HTR-8/SVneo (cell line): ENCODE results near the gene CAMKV.
A peak's percentile ranks its signal among the peaks of the same experiment; 100 is the strongest.

Experiments used
- DNase-seq: peaks from one replicate; pipeline ENCODE4 v3.0.0; 2011; ENCODE audit warnings: low spot score, mixed read lengths; ENCODE audit not compliant: insufficient read length
- FAIRE-seq: peaks from 2 replicates; lab custom pipeline; 2011; peaks lifted over from hg19 to GRCh38; lab: Jason Lieb, UNC

Gene CAMKV

GRCh38 chr3:49899815-49900214 is 30.1 kb upstream of the CAMKV start:
- FAIRE-seq: no peak
- DNase-seq: no peak

DNA sequence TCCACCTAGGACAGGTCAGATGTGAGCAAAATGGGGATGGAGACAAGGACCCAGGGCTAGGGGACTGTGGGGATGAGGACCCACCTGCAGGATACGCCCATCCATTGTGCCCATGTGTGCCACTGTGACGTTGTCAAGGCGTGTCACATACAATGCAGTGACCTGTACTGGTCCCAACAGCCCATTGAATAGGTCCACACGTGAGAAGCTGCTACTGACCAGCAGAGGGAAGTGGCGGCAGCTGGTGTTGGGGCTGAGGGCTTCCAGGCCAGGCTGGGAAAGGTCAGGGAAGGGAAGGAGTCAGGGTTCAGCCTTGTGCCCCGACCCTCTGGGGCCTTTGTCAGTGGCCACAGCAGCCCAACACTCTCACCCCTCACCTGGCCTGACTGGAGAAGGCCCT is 29.3 kb upstream of the CAMKV start:
- DNase-seq (no peak), FAIRE-seq (no peak)

DNA sequence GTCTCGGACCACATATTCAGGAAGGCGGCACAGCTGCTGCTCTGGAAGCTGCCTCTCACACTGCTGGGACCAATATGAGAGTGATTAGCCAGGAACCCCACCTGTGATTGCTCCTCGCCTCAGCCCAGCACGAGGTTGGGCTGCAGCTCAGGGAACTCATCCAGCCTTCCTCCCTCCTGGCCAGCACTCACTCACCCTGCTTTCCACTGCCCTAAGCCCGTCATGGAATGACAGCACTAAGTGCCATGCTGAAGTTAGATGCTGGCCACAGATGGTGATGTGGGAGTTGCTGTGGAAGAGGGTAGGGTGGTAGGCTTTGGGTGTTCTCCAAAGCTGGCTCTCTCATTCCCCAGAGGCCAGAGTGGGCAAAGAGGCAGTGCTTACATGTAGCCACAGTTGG is 26.6 kb upstream of the CAMKV start:
- no peak for DNase-seq
- no peak for FAIRE-seq

GRCh38 chr3:49895791-49896190 is 26.1 kb upstream of the CAMKV start:
- DNase-seq: no peak
- peak; percentile 16 for FAIRE-seq

GRCh38 chr3:49889296-49889695 is 19.6 kb upstream of the CAMKV start:
- DNase-seq: no peak
- FAIRE-seq: no peak

GRCh38 chr3:49886922-49887265 is 17.2 kb upstream of the CAMKV start:
- DNase-seq (no peak), FAIRE-seq (no peak)

DNA sequence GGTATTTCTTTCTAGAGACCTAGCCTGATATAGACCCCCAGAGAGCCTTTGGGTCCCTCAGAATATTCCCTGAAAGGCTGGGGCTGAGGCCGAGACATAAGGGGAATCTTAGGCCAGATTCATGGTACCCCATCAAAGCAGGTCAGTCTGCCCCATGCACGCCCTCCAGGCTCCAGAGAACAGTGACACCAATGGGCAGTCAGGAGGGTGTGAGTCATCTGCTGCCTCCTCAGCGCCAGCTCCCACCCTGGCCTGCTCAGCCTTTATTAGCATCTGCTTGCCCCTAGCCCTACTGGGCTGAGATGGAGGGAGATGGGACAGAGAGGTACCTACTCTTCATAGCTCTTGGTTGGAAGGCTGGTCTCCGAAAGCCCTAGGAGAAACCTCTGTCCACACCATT is 14.3 kb upstream of the CAMKV start:
- peak; percentile 38 for DNase-seq
- FAIRE-seq: no peak

DNA sequence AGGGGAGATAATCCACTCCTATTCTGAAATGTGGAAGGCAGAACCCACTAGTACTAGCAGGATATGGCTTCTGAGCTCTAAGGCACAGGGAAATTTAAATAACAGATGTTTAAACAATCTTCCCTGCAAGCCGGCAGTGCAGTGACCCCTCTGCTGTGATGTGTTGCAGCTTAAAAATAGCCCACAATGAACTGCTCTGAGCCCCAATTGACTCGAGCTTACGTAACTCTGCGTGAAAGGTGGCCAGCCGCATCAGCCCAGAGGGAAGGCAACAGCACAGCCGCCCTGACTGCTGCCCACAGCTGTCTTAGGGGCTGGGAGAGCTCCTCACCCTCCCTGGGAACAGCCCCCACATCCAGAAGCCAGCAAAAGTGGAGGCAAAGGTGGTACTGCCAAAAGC is 12.5 kb upstream of the CAMKV start:
- DNase-seq (no peak), FAIRE-seq (peak; percentile 33)

DNA sequence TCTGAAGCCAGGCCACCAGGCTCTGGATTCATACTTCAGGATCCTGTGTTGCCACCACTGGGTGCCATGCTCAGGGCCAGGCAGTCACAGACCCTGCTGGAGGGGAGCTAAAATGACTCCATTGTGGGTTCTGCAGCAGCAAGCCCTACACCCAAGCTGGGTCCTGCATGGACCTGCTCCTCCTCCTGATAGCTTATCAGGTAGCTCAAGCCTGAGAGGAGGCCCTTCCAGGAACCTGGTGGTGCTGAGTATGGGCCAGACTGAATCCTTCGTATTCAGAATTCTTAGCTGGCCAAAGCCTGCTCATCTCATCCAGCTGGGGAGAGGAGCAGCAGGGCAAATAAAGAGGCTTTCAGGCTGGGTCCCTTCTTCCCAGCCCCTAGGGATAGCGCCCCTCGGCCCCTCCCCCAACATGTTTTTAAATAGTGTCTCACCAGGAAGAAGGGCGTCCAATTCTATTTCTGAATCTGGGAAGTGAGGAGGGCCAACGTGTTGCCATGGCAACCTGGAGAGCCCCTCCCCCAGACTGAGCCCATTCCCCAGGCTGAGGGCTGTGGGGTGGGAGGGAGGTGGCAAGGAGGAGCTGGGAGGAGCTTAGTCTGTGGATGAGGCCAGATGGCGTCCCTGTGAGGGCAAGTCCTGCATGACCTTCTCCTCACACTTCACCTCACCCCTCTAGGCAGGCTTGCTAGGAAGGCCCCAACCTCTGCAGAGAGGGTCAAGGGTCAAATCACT is 11.0 kb upstream of the CAMKV start:
- DNase-seq (no peak), FAIRE-seq (no peak)

DNA sequence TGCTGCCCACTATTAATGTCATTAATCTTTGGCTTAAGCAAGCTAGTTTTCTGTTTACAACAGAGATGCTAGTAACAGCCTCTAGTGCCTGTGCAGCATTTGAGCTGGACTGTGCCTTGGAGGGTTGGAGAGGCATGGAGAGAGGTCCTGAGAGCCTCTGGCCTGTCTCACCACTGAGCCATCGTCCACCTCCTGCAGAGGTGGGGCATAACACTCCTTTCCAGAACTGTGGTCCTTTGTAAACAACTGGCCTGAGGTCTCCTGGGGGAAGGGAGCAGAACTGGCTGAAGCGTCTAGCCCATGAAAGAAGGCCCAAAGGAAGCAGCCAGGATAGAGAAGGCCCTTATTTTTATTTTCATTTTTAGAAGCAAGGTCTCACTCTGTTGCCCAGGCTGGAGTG is 10.0 kb upstream of the CAMKV start:
- FAIRE-seq (no peak), DNase-seq (no peak)

DNA sequence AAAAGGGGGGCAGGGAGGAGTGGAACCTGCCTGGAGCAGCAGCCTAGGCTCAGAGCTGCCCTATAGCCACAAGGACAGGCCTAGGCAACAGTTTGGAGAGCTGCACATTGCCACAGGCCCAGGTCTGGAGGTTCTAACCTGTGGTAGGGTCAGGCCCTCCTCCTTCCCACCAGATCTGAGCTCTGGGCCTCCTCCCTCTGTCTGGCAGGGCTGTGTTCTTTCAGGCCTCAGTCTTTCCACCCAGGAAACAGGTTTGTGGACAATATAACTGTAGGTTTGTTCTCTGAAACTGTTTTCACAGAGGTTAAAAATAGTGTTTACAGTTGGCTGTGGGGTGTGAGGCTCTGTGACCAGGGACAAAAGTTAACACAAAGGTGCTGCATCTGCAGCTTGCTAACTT is 9.0 kb upstream of the CAMKV start:
- DNase-seq (no peak), FAIRE-seq (no peak)

- no peak for DNase-seq
- no peak for FAIRE-seq
These were observed 8.0 kb upstream of the CAMKV start for GRCh38 chr3:49877716-49878115.

- DNase-seq (no peak), FAIRE-seq (no peak)
These were observed 6.9 kb upstream of the CAMKV start for GRCh38 chr3:49876567-49876966.

GRCh38 chr3:49873623-49874022 is 3.9 kb upstream of the CAMKV start:
- DNase-seq: no peak
- FAIRE-seq: no peak

DNA sequence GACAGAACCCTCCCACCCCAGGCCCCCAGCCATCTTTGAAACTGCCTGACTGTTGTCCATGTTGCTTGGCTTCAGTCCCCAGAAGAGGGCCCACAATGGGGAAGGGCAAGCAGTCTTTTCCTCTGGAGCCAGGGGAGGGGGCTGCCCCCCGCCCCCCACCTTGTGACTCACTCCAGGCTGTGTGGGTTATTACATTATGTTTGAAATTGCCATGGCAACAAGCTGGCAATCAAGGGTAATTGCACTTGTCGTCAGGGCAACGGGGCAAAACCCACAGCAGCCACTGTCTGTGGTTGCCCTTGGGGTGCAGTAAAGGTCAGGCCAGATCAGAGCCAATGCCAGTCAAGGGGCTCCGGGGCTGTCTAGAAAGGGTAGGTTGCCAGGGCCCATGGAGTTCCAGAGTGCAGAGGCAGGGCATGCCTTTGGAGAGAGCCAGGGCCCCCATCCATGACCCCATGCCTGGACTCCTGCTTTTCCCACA is 3.1 kb upstream of the CAMKV start:
- no peak for FAIRE-seq
- no peak for DNase-seq

DNA sequence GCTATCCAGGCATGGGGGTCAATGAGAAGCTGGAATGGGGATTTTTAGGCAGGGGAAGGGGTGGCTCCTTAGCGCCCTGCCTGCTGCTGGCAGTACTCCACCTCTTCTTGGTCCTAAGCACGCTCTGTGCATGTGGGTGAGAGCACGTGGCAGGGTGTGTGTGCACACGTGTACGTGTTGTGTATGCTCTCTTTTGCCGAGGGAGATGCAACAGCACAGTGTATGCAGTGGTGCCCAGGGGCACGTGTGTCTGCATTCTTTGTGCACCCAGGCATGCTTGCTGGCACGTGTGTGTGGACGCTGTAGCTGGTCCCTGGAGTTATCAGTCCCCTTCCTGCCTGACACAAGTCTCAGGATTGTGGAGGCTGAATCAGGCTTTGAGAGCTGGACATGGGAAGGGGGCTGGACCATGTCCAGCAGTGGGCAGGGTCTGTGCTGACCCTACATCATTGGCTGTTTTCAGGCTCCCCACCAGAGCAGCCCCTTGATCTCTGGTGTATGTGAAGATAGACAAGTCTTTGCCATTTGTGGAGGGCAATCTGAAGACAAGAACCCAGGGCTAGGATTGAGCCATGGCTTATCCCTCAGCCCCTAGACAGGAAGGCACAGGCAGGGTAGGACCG is 1.9 kb upstream of the CAMKV start:
- FAIRE-seq: peak; percentile 26
- DNase-seq: no peak

- no peak for DNase-seq
- FAIRE-seq: no peak
These were observed 742 bp downstream of the CAMKV start for GRCh38 chr3:49868862-49869466.

DNA sequence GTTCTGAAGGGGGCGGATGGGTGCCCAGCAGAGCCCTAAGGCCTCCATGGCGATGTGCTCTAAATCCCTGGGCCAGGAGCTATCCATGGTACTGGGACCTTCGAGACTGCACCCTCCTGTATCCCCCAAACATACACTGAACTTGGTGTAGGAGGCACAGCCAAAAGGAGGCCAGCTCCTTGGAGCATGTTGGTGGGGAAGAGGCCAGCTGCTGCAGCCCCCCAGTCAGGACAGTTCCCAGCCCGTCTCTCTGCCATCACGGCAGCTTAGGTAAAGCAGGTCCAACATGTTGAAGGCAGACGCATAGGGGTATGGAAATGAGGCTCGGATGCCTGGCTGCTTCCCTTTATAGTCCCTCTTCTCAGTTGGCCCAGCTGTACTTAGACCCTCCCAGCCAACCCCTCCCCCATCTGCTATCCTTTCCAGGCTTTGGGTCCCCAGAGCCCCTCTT is 1.8 kb downstream of the CAMKV start:
- FAIRE-seq: no peak
- DNase-seq: peak; percentile 56

DNA sequence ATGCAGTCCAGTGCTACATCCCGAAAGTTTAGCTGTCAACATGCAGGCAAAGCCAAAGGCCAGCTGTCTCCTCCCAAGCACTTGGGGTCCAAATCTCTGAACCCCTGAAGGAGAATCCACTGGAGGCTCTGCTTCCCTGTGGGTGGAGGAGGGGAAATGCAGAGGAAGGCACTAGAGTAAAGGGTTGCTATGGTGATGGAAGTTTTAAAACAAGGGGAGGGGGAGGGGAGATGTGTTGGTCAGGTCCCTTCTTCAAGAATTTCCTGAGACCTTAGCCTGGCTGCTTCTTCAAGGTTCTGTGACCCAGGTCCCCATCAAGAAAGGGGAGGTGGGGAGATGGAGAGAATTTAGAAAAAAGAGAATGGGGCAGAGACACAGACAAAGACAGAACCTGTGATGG is 2.3 kb downstream of the CAMKV start:
- DNase-seq (no peak), FAIRE-seq (no peak)

- no peak for FAIRE-seq
- no peak for DNase-seq
These were observed 4.4 kb downstream of the CAMKV start for GRCh38 chr3:49865198-49865784.

- DNase-seq: no peak
- no peak for FAIRE-seq
These were observed 5.2 kb downstream of the CAMKV start for GRCh38 chr3:49864505-49864904.
